Suprapubic skin (tissue), 3 donors: Measurements from ENCODE around the gene NPHP4.

Experiments
- CTCF ChIP-seq, 2 donors: fragments of 200-600 bp in 1 of 2; fragments of 450-650 bp in 1 of 2; sonication (generic) in 1 of 2; IDR thresholded peaks; one replicate each; pipeline ENCODE4 v1.5.1; 2016 to 2019; ENCODE audit warnings: antibody characterized with exemption in 2 of 2, mild to moderate bottlenecking in 1 of 2, moderate library complexity in 1 of 2
- POLR2AphosphoS5 ChIP-seq, 3 donors: sonication (generic); formaldehyde crosslinking; IDR thresholded peaks; one replicate each; pipeline ENCODE4 v1.6.1; 2017; ENCODE audit warnings: antibody characterized with exemption in 3 of 3

- TF ChIP-seq POLR2AphosphoS5 (IDR thresholded peaks at IDR 0.05) (no peak), CTCF (IDR thresholded peaks at IDR 0.05) (no peak)
Observed at GRCh38 chr1:5839881-5840550, 152.2 kb downstream of the NPHP4 start.
